ENCODE measurements around the gene RFX2.

DNA sequence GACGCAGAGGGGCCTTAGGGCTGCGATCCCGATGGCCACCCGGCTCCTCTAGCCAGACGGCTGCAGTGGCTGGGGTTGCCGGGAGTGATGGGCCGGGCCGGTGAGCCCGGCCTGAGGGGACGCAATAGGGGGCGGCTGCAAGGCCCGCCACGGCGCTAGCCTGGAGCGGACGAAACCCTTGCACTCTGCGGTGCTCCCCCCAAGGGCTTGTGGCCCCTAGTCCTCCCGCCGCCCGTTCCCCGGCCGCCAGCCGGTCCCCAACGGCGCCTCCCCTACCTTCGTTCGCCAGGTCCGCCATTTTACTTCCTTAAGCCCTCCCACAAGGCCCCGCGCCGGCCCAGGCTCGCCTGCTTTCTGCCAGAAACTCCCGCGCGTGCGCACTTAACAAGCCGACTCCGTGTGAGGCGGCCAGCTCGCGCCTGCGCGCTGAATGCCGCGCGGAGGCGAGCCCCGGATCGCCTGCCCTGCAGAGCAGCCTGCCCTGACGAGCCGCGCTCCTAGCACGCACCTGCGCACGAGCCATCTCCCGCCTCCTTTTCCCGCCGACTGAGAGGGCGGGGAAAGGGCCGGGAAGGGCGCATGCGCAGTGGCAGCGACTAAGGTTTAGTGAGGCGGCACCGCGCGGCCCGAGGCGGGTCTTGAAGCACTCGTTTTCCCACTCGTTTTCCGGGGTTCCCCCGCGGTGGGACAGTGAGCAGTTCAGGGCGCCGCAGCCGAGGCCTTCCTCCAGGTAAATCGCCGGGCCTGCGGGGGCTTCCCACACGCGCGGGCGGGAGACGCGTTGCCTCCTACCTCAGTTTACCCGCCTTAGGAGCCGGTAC is 132.3 kb downstream of the RFX2 start, which contains the start of gene RANBP3:
- TF ChIP-seq SRSF7 (optimal IDR thresholded peaks at IDR 0.05; ENCODE audit: low read depth, low read length) (no peak), JUN (IDR thresholded peaks at IDR 0.05; ENCODE audit: borderline replicate concordance, low read depth, low read length) (peak; percentile 41; the same call in 1 of the 2 replicates), JUN (CRISPR knock-in tag; IDR thresholded peaks at IDR 0.05; ENCODE audit: borderline replicate concordance) (peak; percentile 95), CEBPG (CRISPR knock-in tag; IDR thresholded peaks at IDR 0.05) (peak; percentile 60; the same call in 1 of the 2 replicates), CEBPG (tag; conservative IDR thresholded peaks at IDR 0.05 in 1 of 2, IDR thresholded peaks at IDR 0.05 in 1 of 2) (no peak), SRF (CRISPR knock-in tag; IDR thresholded peaks at IDR 0.05) (peak in 1 of 2 experiments; percentile 74; a peak in 1 of 4 replicates), CREB1 (IDR thresholded peaks at IDR 0.05) (peak; percentile 10; the same call in 1 of the 2 replicates), CREB1 (CRISPR knock-in tag; IDR thresholded peaks at IDR 0.05) (peak; percentile 38; the same call in 1 of the 2 replicates), CTCF (IDR thresholded peaks at IDR 0.05 in 2 of 3, conservative IDR thresholded peaks at IDR 0.05 in 1 of 3; ENCODE audit: insufficient read depth in 2 of 3, low read depth in 1 of 3, low read length in 3 of 3) (no peak), POLR2A (conservative IDR thresholded peaks at IDR 0.05) (peak; percentile 90)
- TF ChIP-seq, protein P1, sequence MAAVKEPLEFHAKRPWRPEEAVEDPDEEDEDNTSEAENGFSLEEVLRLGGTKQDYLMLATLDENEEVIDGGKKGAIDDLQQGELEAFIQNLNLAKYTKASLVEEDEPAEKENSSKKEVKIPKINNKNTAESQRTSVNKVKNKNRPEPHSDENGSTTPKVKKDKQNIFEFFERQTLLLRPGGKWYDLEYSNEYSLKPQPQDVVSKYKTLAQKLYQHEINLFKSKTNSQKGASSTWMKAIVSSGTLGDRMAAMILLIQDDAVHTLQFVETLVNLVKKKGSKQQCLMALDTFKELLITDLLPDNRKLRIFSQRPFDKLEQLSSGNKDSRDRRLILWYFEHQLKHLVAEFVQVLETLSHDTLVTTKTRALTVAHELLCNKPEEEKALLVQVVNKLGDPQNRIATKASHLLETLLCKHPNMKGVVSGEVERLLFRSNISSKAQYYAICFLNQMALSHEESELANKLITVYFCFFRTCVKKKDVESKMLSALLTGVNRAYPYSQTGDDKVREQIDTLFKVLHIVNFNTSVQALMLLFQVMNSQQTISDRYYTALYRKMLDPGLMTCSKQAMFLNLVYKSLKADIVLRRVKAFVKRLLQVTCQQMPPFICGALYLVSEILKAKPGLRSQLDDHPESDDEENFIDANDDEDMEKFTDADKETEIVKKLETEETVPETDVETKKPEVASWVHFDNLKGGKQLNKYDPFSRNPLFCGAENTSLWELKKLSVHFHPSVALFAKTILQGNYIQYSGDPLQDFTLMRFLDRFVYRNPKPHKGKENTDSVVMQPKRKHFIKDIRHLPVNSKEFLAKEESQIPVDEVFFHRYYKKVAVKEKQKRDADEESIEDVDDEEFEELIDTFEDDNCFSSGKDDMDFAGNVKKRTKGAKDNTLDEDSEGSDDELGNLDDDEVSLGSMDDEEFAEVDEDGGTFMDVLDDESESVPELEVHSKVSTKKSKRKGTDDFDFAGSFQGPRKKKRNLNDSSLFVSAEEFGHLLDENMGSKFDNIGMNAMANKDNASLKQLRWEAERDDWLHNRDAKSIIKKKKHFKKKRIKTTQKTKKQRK (IDR thresholded peaks at IDR 0.05; ENCODE audit: borderline replicate concordance, low read depth, low read length) = no peak
- TF ChIP-seq, protein P2, sequence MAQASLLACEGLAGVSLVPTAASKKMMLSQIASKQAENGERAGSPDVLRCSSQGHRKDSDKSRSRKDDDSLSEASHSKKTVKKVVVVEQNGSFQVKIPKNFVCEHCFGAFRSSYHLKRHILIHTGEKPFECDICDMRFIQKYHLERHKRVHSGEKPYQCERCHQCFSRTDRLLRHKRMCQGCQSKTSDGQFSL (CRISPR knock-in tag; IDR thresholded peaks at IDR 0.05) = peak; percentile 71; the same call in 1 of the 2 replicates
- TF ChIP-seq, protein P2 (tag; IDR thresholded peaks at IDR 0.05) = no peak
- TF ChIP-seq, protein P3, sequence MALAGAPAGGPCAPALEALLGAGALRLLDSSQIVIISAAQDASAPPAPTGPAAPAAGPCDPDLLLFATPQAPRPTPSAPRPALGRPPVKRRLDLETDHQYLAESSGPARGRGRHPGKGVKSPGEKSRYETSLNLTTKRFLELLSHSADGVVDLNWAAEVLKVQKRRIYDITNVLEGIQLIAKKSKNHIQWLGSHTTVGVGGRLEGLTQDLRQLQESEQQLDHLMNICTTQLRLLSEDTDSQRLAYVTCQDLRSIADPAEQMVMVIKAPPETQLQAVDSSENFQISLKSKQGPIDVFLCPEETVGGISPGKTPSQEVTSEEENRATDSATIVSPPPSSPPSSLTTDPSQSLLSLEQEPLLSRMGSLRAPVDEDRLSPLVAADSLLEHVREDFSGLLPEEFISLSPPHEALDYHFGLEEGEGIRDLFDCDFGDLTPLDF (CRISPR knock-in tag; IDR thresholded peaks at IDR 0.05) = peak; percentile 99
